Endothelial cell of umbilical vein (primary cell): Measurements from ENCODE around the gene DARS1.

Source experiments
- FOS ChIP-seq: IDR thresholded peaks from 2 replicates; pipeline ENCODE4 v1.6.1; 2011; ENCODE audit warnings: mild to moderate bottlenecking, low read length, moderate library complexity, borderline replicate concordance; ENCODE audit not compliant: insufficient read depth
- POLR2A ChIP-seq: IDR thresholded peaks from 2 replicates; pipeline ENCODE4 v1.6.1; 2012; ENCODE audit warnings: low read depth, mild to moderate bottlenecking, control low read depth, low read length
- TF ChIP-seq, protein P1 (sequence below), 2 donors: IDR thresholded peaks; 1 replicate in 1 of 2; 2 replicates in 1 of 2; pipeline ENCODE4 v1.5.1; 2011; ENCODE audit warnings: low read length in 2 of 2, mild to moderate bottlenecking in 2 of 2, moderate library complexity in 2 of 2, control low read depth in 1 of 2, inconsistent platforms in 1 of 2, low read depth in 1 of 2; ENCODE audit not compliant: insufficient read depth in 1 of 2; ENCODE audit errors: extremely low read depth in 1 of 2

DNA sequence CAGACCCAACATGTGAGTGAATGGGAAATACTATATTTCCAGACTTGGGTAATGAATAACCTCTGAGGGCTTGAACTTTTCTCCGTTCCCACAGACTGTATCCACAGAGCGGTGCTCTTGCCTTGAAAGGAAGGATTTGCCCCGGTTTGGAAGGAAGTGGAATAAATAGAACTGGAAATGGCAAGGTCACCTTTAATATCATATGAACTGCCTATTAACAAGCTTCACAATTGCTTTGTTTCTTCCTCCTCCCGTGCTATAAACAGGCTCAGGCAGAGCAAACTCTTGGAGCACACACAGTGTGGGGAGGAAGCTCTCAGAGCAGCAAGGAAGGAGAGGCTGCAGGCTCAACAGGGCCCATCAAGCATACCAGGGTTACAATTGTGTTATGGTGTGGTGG is 28.5 kb upstream of the DARS1 start:
- TF ChIP-seq POLR2A (no peak), FOS (no peak)
- TF ChIP-seq, protein P1, sequence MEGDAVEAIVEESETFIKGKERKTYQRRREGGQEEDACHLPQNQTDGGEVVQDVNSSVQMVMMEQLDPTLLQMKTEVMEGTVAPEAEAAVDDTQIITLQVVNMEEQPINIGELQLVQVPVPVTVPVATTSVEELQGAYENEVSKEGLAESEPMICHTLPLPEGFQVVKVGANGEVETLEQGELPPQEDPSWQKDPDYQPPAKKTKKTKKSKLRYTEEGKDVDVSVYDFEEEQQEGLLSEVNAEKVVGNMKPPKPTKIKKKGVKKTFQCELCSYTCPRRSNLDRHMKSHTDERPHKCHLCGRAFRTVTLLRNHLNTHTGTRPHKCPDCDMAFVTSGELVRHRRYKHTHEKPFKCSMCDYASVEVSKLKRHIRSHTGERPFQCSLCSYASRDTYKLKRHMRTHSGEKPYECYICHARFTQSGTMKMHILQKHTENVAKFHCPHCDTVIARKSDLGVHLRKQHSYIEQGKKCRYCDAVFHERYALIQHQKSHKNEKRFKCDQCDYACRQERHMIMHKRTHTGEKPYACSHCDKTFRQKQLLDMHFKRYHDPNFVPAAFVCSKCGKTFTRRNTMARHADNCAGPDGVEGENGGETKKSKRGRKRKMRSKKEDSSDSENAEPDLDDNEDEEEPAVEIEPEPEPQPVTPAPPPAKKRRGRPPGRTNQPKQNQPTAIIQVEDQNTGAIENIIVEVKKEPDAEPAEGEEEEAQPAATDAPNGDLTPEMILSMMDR (IDR thresholded peaks at IDR 0.05; ENCODE audit: extremely low read depth in 1 of 2, insufficient read depth in 1 of 2, low read depth in 1 of 2, low read length in 2 of 2), result no peak
